NCI-H2029 (cell line): Measurements from ENCODE around the gene PI16.

Source experiments
- DNase-seq: peaks from one replicate; lab custom pipeline; 2025; lab: John Stamatoyannopoulos, UW

Gene PI16

DNA sequence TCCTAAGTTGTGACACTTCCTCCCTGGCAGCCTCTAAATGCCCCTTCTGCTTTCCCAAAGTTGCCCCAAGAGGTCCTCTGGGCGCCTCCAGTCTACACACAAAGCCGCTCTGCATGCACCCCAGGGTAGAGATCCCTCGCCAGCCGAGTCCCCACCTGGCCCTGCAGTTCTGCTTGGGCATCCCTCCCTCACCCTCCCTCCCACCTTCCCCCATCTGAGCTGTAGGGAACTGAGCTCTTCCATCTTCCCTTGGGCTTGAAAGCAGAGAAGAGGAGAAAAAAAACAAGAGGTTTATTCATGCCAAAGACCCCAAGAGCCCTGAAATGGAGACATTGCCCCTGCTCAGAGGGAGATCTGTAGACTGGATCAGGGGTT, 45.2 kb downstream of the PI16 start:
- DNase-seq = no peak

DNA sequence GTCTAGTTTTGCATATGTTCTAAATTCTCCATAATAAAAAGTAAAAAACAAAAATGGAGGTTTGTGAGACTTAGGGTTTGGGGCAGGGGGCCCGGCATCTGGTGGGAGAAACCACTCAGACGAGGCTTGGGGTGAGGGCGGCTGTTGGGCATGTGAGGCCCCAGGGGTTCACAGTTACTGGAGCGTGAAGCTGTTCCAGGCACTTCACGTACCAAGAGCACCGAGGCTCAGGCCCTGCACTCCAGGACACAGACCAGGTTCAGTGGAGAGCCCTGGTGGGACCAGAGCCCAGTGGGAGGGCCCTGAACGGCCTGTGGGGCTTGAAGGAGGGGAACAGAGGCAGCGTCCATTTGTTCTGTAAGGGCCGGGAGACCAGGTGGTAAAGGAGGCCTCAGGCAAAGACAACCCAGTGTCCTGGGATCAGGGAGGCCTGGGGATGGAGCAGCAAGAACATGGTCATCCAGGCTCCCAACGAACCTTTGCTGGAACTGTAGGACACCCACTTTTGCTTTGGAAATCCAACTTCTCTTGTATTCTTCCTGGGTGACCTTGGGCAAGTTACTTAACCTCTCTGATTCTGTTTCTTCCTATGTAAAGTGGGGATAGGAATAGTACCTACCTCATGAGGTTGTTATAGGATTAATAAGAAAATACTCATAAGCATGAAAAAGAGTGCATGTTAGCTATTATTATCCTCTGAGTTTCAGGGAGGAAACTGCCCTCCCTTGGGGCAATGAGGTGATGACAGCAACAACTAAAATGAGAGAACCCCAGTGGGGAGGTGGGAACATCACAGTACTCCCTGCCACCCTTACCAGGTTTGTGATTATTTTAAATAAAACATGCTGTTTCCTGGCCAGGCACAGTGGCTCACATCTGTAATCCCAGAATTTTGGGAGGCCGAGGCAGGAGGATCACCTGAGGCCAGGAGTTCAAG, 49.8 kb downstream of the PI16 start:
- DNase-seq = no peak

DNA sequence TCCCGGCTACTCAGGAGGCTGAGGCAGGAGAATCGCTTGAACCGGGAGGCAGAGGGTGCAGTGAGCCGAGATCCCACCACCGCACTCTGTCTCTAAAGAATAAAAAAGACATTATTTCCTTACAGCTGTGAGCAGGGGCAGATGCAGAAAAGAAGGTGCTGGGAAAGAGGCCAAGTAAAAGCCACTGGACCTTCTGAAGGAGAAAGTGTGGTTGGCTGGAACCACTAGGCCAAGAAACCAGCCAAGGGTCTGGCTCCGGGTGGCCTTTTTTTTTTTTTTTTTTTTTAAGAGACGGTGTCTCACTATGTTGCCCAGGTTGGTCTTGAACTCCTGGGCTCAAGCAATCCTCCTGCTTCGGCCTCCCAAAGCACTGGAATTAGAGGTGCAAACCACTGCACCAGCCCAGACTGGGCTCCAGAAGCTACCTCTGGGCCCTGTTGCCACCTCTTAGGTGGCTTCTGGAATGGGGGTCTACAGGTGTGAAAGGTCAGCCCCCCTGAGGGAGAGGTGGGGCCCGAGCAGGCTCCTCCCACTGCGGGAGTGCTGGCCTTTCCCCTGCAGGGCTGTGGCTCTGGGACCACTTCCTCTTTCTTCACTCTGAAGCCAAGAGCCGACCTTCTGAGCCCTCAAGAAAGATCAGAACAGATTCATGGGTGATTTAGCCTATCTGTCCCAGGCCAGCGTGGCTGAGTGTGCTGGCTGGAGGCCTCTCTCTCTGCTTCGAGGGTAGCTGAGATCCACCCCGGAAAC, 50.7 kb downstream of the PI16 start, which contains the start of gene FGD2:
Gene FGD2, plus strand, starts transcription at position 595 of the 750 bp plus-strand sequence. CDS start 163 bp downstream, outside the sequence.
- DNase-seq = no peak

DNA sequence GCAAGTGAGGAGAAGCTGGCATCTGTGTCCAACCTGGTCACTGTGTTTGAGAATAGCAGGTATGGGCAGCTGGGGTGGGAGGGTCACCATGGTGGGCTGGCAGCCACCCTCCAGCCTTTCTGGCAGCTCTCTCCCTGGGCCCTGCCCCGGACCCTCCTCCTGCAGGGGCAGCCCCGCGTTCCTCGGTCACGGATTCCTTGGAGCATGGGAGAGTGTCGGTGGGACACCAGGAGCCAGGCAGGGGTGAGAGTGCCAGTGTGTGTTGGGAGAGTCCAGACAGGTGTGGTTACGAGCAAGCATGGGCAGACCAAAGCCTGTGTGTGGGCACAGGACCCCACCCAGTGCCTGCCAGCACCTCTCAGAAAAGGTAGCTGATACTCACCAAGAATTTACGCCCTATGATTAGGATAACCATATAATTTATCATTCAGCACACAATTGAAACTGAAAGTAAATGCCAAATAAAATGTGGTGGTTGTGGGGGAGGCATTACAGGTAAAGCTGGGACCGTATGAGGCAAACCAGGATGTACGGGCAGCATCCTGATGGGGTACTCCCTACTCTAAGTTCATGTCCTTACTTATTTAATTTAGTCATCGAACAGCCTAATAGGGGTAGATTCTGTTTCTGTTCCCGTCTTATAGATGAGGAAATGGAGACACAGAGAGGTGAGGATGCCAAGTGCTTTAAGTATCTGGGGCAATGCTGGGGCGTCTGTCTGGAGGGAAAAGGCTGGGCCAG, 51.5 kb downstream of the PI16 start:
- no peak for DNase-seq

DNA sequence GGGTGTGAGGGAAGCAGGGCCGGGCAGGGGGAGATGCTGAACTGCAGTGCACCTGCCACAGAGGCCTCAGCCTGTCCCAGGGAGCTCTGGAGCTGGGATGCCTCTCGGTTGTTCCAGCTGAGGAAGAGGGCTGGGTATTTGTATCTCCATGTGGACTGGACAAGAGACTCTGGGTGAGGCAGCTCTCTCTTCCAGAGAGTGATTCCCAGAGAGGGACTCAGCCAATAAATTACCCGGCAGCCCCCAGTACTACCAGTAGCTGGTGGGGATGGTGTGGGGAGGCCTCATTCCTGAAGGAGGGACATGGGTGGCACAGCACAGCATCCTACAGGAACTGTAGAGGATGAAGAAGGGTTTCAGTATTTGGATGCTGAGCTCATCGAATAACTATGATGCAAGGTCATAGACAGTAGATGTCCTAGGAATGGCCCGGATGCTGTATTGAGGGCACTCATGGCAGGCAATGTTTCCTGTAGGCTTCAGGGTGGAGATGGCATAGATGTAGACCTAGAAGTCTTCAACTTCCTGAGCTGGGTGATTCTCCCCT, 52.3 kb downstream of the PI16 start:
- DNase-seq = no peak

DNA sequence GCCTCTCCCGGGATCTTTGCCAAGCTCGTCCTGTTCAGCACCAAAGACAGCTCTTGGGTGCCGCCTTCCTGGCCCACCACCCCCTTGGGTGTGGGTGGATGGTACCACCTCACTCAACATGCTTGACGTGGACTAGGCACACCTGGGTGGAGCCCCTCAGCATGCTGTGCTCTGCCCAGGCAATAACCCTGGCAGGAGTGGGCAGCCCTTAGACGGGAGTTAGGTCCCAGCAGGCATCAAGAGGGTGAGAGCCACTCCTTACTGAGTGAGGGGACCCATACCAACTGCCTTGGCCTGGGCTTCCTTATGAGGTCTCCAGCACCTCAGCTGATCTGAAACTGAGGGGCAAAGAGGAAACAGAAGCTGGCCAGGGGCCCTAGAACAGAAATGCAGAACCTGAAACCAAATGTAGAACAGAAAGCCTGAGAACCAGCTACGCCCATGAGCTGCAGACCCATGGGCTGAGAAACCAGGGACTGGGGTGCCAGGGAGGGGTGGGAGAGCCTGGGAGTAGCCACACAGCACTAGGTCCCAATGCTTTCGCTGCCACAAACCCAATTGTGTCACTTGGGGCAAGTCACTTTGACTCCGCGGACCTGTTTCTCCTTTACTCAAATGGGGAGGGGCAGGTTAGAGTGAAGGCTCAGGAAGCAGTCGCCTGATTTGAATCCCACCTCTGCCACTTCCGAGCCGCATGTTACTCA, 53.0 kb downstream of the PI16 start:
- DNase-seq = no peak

DNA sequence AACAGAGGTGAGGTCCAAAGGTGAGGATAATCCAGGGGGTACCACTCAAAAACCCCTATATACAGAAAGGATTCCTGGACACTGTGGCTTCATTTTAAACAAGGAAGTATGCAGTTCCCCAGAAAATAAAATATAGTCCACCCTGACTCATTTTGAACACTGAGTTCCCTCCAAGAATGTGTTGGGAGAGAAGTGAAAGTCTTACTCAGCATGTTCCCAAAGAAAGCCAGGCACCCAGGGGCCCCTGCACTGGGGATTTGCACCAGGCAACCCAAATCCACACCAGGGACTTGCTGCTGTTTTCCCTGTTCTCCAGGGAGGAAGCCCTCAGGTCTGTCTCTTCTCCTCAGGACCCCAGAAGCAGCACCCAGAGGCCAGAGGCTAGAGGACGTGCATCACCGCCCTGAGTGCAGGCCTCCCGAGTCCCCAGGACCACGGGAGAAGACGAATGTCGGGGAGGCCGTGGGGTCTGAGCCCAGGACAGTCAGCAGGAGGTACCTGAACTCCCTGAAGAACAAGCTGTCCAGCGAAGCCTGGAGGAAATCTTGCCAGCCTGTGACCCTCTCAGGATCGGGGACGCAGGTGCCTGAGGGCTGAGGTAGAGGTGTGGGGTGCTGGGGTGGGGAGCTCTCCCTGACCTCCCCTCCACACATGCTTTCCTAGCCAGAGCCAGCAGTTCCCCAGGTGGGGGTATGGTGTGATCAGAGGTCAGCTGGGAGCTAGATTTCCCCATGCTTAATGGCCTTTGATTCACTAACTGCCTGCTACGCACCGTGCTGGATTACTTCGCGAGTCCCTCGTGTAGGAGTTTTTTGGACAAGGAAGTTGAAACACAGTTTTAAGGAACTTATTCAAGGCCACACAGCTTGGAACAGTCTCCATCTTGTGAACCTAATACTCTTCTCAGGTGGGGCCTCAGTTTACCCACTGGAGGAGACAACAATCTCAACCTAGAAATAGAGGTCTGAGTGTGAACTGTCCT, 54.2 kb downstream of the PI16 start:
- DNase-seq = no peak

DNA sequence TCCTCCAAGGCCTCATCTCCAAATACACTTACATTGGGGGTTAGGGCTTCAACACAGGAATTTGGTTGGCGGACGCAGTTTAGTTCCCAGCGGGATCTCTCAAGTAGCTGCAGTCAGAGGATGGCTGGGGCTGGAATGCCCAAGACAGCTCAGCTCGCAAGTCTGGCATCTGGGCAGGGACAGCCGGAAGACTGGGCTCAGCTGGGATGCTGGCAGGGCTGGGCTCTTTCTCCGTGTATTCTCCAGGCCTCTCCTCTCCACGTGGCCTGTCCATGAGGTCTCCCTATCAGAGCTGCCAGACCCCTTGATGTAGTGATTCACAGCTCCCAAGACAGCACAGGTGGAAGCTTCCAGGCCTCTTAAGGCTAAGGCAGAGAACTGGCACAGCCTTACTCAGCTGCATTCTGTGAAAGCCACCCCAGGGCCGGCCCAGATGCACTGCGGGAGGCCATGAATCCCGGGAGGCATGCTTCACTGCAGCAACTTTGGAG, 55.9 kb downstream of the PI16 start:
- no peak for DNase-seq

DNA sequence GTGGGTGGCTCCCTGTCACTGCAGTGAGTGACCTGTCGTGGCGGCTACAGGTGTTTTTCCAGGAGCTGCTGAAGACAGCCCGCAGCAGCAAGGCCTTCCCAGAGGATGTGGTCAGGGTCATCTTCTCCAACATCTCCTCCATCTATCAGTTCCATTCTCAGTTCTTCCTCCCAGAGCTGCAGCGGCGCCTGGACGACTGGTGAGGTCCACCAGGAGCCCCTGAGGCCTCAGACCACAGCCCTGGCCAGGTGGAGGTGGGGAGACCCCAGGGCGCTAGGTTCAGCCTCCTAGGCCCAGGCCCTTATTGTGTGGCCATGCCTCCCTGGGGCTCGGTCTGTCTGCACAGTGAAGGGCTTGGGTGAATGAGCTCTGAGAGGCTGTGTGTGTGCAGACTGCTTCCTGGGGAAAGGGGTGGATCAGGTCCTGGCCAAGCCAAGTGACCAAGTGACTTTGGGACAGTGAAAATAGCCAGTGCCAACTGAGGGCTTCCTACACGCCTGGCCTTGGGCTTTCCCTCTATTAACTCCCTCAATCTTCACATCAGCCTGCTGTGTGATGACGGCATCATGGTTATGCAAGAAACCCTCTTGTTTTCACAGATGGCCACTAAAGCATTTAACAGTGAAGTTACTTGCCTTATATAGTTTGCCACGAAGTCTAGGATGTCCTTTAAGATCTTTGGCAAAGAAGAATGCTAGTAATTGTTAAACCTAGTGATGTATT, 57.3 kb downstream of the PI16 start:
- no peak for DNase-seq

DNA sequence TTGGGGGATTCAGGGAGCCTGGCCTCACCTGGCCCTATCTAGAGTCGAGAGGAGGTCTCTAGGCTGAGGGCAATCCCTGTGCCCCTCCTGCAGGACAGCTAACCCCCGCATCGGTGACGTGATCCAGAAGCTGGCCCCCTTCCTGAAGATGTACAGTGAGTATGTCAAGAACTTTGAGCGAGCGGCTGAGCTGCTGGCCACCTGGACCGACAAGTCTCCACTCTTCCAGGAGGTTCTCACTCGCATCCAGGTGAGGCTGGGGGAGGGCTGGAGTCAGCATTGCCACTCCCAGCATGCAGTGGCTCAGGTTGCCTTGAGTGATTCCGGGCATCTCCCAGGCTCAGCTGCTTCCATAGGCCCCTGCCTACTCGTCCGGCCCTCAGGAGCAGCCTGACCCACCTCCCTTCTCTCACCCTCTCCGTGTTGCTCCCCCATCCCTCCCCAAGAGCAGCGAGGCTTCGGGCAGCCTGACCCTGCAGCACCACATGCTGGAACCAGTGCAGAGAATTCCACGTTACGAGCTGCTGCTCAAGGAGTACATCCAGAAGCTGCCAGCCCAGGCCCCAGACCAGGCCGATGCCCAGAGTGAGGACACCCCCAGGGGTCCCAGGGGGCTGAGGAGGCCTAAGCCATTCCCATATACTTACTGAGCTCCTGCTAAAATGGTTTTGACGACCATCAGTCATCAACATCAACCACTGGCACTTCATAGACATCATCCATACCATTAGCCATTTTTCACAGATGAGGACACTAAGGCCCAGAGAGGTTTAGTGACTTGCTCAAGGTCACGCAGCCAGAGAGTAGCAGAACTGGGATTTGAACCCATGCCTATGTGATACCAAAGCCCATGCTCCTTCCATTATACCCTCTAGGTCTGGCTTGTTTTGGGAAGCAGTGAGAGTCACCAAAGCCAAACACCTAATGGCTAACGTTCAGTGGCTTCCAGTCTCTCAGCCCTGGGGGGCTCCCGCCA, 59.3 kb downstream of the PI16 start:
- no peak for DNase-seq
